ENCODE data around the gene INPP5D.

DNA sequence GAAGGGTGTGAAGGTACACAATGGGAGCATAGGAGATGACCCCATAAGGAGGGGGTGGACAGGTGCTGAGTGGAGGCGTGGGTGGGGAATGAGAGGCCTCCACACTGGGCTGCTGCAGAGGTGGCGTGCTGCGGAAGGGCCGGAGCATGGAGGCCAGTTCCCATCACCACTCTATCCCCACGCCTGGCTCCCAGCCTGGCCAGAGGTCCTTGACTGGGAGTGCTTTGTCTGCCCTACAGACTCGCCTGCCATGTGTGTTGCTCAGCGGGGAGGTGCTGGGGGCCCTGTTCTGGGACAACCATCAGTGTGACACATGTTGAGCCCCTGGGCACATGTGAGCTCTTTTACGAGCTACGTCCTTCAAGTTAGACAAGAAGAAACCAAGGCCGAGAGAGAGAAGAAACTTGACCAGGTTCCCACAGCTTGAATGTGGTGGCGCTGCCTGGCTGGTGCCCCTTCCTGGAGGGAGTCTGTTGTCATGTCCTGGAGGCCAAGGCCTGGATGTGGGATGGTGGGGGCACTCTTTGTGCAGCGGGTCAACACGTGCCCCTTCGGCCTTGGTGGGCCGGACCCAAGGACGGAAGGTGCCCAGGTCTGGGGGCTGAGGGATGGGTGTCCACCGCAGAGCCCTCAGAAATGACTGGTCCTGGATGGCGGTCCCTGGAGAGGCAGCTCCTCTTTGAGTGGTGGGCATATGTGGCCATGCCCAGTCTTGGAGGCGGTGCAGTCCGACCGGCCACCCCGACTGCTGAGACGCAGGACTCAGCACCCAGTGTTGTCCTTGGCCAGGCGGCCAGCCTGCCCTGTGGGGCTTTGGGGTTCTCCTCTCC is 1.2 kb upstream of the INPP5D start:
- TF ChIP-seq CTCF (IDR thresholded peaks at IDR 0.05) (no peak), MEF2A (IDR thresholded peaks at IDR 0.05; ENCODE audit: borderline replicate concordance, low read depth) (no peak), CHD2 (IDR thresholded peaks at IDR 0.05; ENCODE audit: low read length, partially characterized antibody) (no peak), RAD21 (IDR thresholded peaks at IDR 0.05; ENCODE audit: low read length) (no peak), EZH2phosphoT487 (IDR thresholded peaks at IDR 0.05; ENCODE audit: borderline replicate concordance, low read depth) (no peak), TAF1 (IDR thresholded peaks at IDR 0.05; ENCODE audit: borderline replicate concordance, low read depth, low read length) (no peak), POLR2AphosphoS5 (IDR thresholded peaks at IDR 0.05; ENCODE audit: low read depth, low read length) (no peak), TEAD4 (IDR thresholded peaks at IDR 0.05; ENCODE audit: borderline replicate concordance, insufficient read depth) (no peak)
- TF ChIP-seq, protein P1, sequence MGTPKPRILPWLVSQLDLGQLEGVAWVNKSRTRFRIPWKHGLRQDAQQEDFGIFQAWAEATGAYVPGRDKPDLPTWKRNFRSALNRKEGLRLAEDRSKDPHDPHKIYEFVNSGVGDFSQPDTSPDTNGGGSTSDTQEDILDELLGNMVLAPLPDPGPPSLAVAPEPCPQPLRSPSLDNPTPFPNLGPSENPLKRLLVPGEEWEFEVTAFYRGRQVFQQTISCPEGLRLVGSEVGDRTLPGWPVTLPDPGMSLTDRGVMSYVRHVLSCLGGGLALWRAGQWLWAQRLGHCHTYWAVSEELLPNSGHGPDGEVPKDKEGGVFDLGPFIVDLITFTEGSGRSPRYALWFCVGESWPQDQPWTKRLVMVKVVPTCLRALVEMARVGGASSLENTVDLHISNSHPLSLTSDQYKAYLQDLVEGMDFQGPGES (IDR thresholded peaks at IDR 0.05; ENCODE audit: low read depth, low read length) = no peak
- TF ChIP-seq, protein P2, sequence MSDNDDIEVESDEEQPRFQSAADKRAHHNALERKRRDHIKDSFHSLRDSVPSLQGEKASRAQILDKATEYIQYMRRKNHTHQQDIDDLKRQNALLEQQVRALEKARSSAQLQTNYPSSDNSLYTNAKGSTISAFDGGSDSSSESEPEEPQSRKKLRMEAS (IDR thresholded peaks at IDR 0.05; ENCODE audit: low read depth) = no peak
- TF ChIP-seq, protein P3, sequence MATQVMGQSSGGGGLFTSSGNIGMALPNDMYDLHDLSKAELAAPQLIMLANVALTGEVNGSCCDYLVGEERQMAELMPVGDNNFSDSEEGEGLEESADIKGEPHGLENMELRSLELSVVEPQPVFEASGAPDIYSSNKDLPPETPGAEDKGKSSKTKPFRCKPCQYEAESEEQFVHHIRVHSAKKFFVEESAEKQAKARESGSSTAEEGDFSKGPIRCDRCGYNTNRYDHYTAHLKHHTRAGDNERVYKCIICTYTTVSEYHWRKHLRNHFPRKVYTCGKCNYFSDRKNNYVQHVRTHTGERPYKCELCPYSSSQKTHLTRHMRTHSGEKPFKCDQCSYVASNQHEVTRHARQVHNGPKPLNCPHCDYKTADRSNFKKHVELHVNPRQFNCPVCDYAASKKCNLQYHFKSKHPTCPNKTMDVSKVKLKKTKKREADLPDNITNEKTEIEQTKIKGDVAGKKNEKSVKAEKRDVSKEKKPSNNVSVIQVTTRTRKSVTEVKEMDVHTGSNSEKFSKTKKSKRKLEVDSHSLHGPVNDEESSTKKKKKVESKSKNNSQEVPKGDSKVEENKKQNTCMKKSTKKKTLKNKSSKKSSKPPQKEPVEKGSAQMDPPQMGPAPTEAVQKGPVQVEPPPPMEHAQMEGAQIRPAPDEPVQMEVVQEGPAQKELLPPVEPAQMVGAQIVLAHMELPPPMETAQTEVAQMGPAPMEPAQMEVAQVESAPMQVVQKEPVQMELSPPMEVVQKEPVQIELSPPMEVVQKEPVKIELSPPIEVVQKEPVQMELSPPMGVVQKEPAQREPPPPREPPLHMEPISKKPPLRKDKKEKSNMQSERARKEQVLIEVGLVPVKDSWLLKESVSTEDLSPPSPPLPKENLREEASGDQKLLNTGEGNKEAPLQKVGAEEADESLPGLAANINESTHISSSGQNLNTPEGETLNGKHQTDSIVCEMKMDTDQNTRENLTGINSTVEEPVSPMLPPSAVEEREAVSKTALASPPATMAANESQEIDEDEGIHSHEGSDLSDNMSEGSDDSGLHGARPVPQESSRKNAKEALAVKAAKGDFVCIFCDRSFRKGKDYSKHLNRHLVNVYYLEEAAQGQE (IDR thresholded peaks at IDR 0.05; ENCODE audit: low read depth, low read length) = no peak
